ENCODE measurements around the gene LMX1A.
A peak's percentile ranks its signal among the peaks of the same experiment; 100 is the strongest.

The LMX1A gene

DNA sequence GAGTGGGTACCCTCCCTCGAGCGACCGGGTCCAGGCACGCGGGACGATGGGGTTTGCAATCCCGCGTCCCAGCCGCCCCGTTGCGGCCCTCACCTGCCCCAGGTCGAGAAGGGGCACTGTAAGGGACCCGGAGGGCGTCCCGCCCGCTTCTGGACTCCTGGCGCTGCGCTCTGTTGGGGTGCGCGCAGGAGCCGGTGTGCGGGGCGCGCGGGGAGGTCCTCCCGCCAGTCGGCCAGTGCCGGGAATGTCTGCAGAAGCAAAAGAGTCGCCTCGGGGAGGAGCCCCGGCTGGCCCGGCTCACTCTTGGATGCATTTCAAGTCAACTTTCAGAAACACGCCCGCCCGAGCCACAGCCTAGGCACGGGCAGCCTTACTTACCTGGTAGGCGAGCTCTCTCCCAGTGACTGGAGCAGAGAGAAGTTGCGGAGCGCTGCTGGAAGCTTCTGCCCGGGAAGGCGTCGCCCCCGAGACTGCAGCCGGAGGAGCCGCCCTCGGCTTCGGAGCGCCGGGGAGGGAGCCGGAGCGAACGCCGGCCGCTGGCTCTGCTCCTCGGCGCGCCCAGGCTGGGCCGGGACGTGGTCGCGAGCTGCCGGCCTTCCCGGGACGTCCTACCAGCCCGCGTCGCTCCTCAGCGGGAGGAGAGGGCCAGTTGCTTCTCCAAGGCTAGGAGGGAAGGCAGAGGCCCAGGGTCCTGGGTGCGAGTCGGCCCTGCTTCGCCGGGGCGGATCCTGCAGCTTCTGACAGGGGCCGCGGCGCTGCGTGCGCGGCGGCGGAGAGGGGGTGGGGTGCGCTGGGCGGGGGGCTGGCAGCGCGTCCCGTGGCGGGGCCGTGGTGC is at the start of gene LMX1A:
LMX1A (minus strand) TSS at position 739 of the 835 bp plus-strand sequence. CDS start 1,156 bp downstream, outside the sequence.
- no peak for DNase-seq (ENCODE audit: low spot score)

DNA sequence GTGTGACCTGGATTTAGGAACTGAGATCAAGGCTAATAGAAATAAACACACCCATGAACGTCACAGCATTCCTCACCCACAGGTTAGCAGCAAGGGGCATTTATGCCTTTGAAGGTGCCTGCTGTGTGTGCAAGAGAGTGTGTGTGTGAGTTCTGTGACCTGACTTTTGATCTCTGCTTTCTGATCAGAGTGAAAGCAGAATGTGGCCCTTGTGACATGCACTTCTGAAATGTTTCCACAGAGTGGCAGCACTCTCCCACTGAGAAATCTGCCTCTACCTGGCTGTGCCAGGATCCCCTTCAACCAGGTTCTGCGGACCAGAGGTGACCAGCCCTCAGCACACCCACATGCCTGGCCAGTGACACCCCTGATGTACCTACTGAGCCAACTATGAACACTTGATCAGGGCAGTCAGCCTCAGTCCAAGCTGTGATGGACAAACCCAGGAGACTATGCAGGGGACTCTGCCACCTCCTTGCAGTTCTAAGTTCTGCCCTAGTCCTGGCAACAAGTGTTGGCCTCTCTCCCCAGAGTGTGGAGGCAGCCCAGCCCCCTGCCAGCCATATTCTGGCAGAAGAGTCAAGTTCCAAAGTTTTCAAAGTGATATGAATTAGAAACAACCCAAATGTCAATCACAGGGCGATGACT is 47.4 kb upstream of the LMX1A start:
- peak; percentile 36 for DNase-seq (ENCODE audit: low spot score)

DNA sequence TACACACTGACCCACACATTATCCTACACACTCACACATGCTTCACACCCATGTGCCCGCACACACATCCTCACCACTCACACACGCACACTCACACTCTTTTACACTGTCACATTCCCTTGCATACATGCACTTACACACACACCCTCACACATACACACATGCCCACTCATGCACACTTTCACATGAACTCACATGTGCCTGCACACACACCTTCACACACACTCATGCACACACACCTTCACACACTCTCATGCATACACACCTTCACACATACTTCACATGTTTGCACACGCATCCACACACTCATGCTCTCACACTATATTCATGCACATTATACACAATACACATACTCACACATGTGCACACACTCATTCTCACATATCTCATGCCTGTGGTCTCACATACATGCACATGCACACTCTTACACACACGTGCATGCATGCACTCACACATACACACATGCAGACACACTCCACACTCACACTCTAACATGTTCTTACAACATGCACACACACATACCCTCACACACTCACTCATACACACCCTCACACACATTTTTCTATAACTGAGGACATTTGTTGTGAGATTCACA is 46.1 kb upstream of the LMX1A start:
- DNase-seq (ENCODE audit: low spot score) = no peak

DNA sequence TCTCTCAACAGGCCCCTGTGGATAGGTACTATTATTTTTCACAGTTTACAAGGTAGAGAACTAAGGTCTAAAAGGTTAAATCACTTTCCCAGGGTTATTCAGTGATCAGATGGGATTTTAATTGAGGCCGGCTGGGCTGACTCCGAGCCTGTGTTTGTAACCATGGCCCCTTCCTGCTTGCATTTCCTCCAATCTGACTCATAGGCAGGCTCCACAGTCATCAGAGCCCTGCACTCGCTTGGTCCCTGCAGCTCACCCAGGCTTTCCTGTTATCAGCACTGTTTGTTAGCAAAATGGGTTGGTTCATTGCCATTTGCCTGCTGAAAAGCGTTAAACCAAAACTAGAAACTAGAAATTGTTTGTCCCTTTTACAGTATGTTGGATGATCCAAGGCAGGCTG is 41.4 kb upstream of the LMX1A start:
- peak; percentile 40 for DNase-seq (ENCODE audit: low spot score)

DNA sequence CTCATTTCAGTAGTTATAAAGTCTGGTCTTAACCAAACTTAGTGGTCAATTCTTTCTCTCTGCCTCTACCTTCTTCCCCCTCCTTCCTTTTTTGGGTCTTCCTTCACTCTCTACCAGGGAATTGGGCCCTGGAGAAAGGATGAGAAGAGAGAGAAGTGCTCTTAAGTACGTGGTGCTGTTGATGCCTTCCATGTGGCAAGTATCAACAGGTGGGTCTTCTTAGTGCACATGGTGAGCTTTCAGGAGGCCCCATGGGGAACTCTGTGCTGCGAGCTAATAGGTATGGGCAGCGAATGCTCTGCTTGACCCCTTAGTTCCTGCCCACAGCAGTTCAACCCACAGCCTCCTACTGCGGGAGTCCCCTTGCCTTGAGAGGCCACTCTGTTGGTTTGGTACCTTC is 39.4 kb upstream of the LMX1A start:
- no peak for DNase-seq (ENCODE audit: low spot score)

DNA sequence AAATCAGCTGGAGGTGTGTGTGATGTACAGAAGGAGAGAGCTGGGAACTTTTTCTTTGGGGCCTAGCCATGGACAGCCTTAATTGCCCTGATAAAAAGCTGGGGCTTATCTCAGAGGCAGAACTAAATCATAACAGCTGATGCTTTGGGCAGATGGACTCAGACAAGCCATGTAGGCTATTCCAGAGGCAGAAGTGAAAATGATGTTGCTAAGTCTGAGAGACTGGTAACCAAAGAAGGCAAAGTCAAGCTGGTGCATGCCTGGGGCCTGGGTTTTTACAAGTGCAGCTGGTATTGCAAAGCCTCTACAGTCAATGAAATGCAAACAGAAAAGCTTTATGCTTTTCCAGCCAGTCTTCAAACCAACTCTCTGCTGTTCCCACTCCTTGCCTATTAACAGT is 39.0 kb upstream of the LMX1A start:
- DNase-seq (ENCODE audit: low spot score) = no peak

DNA sequence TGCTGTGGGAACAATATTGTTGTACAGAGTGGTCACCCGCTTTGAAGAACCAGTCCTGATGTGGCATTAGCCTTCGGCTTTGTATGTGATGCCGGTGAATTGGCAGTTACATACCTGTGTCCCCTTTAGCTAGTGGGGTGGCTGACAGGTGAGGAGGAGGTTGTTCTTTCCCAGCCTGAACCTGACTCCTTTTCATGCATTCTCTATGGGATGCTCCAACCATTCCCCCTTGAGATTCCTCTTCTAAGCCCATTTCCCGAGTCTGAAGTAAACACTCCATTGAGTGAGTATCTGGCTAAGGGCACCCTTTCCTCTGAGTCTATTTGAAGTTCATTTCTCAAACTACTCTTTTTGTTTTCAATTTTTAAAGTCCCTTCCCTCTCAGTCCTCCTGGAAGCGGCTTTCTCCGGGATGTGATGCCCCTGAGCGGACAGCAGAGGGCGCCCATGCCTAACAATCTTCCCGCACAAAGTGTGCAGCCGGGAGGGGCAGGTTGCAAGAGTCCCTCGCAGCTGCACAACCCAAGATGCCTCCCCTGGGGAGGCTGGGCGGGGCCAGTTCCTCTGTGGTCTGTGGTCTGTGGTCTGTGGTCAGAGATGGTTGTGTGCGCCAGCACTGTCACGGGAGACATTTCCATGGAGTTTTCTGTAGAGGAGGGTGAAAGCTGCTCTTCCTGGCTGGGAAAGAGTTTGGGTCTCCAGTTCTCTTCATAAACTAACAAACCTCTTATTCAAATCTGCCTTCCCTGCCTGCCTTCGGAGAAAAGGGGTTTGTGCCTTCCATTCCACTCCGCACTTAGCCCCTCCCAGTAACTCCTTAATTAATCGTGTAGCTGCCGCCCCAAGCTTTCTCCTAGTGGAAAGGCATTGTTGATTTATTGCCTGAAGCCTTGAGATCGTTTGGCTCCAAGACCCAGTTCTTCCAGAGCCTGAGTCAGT is 36.4 kb upstream of the LMX1A start:
- DNase-seq (ENCODE audit: low spot score) = peak; percentile 91

DNA sequence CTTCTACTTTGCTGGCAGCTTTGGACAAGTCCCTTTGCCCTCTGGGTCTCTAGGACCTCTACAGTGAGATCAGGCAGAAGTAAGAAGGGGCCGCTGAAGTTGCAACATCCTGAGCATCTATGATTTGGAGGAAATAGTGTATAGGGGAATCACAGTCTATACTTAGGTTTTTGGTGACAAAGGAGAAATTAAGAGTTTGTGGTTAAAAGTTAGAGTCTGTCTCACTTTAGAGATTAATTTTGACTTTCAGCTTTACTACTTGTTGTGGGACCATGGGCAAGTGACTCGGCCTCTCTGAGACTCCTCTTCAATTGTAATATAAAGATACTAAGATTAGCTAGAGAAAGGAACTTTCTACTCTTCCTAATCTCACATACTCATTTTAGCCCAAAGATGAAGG is 33.1 kb upstream of the LMX1A start:
- DNase-seq (ENCODE audit: low spot score) = no peak

DNA sequence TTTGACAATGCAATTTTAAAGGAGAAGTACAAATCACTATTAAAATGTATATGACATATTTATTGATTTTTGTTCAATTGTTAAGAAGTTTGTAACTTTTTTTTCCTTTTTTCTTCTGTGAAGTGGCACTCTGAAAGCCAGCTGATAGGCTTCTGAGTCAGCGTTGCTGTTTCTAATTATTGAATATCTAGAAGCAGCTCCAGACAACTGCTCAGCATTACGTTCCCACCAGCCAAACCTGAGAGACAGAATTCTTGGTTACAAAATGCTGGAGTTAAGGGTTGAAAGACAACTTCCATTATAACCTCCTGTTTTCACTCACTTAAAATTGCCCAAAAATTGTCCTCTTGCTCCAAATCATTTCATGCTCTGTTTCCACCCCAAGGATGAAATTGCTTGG is 31.4 kb upstream of the LMX1A start:
- no peak for DNase-seq (ENCODE audit: low spot score)

DNA sequence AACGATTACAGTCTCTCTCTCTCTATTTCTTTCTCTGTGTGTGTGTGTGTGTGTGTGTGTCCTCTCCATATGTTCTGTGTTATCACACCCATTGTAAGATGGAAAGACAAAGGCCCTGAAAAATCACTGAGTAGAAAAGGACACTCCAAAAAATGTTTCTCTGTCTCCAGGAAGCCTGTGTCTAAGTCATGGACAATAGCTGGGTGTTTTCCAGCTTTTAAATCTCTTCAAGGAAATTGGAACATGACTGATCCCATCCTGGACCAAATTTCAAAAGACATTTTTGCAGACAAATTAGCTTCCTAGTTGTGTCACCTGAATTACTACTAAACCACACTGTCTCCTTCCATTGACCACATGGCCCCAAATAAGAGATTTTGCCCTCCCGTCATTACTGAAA is 31.0 kb upstream of the LMX1A start:
- DNase-seq (ENCODE audit: low spot score) = no peak

DNA sequence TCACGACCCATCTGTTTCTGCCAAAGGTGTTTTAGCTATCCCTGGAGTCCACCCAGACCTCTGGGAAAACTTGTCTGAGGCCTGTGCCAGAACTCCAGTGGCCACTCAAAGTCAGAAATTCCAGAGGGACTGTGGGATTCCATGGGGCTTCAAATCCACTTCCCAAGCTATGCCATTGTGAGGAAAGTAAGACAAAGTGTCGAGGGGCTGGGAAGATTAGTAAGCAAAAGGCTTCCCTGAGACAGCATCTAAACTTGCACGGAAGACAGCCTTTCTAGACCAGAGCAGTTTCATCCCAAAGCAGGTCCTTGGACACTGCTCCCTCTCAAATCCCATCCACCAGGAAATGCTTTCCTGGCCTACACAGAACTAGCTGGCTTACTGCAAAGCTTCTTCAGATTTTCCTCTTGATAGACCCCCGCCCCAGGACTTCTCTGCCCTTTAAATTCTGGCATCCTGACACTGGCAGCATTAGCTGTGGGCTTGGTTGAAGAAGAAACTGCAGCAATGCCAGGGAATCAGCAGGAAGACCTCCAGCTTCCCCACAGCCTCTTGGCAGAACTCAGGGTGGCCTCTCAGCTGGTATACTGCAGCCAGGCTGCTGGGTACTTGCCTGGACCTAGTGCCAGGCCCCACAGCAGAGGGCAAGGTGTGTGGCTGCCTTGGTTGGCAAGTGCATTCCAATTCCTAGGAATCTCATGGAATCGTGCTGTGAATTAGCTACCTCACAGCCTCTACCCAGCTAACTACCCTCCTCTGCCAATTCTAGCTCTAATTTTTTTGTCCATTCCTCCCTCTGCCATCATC is 27.3 kb upstream of the LMX1A start:
- DNase-seq (ENCODE audit: low spot score) = no peak

DNA sequence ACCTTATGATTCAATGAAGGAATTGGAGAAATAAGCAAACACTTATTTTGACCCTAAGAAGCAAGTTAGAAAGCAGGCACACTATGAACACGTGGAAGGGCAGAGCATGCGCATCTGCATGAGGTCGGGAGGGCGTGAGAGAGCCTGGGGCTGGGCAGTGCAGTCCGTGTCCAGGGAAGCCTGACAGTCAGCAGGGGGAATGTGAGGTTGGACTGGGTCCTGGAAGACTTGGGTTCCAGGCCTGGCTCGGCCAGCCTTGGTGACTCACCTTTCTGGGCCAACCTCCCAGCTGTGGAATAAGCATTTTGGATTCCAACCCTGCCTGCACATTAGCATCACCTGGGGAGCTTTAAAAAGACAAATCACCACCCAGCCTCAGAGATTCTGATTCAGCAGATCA is 26.6 kb upstream of the LMX1A start:
- DNase-seq (ENCODE audit: low spot score) = no peak

DNA sequence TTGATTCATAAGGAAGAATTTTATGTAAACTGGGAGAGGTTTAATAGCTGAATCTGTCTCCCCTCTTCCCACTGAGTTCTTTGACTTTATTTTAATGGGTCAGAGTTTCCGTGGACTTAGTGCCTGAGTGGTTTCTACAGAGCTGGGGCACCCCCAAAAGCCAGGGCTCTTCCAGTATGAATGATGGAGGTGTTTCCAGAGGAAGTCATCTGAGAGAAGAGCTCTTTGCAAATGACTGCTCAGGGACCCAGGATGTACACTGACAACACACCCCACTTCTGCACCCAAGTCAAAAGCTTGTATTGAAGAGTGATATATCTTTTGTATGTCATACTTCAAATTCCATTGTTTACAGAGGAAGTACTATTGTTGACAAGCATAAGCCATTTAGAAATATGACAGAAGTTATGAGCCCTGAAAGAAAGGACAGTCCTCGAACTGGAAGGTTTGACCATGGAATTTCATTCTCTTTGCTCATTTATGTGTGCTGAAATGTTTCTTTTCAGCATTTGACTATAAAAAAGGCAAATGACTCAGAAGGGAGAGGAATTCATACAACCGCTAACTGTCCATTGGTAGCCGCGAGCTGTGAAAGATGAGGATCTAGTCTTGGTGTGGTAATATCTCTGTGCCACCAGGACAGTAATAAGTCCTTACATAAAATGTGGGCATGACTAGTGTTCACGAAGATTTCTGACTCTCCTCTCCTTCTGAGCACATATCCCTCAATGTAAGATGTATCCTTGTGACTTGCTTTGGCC is 25.4 kb upstream of the LMX1A start:
- DNase-seq (ENCODE audit: low spot score) = no peak

DNA sequence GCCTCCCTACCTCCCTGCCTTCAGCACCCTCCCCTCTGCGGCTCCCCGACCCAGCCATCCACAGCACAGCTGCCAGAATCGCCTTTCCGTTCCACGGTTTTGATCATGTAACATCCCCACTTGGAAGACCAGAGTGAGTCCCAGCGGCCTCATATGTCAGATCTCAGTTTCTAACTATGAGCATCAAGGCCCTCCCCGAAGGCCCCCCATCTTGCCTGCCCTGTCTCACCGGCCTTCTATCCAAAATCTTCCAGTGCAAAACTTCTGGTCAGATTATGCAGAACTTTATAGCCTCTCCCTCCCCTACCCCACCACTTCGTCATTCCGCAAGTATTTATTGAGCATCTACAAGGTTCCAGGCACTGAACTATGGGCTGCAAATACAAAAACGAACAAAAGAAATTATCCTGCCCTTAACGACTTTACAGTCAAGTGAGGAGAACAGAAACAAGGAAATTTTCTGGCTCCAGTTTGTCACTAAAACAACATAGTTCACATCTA is 20.3 kb upstream of the LMX1A start:
- no peak for DNase-seq (ENCODE audit: low spot score)

DNA sequence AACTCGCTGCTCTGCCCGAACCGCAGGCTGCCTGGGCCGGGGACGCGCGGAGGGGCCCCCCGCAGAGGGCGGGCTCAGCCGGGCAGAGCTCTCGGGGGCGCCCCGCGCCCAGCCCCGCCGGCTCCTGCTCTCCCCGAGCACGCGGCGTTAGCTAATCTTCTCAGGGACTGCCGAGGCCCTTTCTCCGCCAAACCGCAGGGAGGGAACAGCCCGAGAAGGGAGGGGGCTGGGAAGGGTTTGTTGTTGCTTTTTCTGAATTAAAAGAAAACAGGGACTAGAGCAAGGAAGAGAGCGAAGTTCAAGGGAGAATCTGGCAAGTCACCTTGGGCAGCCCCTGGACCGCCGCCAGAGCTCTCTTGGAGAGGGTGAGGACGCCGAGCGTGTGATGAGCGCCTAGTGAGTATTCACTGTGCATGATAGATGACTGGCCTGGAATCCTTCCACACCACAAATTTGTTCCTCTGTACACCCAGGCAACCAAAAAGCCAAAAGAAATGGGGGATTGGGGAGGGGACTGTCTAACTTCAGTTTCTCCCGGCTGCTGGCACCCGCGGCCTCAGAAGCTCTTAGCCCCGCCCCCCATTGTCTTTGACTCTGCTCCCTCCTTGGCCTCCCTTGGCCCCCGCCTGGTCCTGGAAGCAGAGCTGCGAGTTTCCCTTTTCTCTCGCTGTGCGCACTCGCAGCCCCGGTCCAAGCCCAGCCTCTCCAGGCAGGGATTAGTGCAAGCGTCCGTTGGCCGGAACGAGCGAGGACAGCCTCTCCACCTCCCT is 19.7 kb upstream of the LMX1A start:
- DNase-seq (ENCODE audit: low spot score) = no peak

DNA sequence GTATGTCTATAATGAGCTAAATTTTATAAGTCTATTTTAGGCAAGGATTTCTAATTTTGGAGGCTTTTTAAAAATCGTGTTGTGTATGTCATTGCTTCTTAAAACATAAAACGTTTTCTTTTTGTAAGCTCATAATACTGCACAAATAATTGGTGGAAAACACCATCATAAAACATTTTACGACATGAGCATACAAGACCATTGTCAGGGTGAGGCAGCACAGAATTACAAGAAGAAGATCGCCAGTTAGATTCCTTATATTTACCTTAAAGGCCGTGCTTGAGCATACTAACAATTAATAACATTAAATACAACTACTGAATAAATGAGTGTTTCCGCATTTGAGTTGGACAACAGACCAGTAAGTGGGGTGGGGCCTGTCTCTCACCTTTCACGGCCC is 19.1 kb upstream of the LMX1A start:
- no peak for DNase-seq (ENCODE audit: low spot score)

DNA sequence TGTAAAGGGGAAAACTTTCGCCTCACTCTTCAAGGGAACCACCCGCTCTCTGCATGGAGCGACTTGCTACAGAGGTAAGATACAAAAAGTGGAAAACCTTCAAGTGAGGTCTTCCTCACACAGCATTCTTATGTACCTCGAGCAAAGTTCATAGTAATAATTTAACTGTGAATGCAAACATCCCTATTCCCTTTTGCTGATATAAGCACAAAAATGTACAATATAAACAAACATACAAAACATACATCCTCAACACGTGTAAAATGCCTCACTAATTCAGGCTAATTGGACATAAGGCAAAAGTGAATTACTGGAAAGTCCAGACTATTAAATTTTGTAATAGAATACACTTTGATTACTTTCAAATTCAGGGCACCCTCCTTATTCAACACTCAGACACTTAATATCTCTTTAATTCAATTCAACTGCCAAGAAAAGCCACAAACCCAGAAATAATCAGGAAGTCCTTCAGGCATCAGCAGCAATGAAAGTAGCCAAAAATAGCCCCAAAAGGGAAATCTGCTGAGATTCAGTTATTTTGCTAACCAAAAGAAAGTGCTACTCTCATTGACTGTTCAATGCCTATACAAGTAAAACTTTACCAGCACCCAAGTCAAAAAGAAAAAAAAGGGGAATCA is 15.2 kb upstream of the LMX1A start:
- no peak for DNase-seq (ENCODE audit: low spot score)

DNA sequence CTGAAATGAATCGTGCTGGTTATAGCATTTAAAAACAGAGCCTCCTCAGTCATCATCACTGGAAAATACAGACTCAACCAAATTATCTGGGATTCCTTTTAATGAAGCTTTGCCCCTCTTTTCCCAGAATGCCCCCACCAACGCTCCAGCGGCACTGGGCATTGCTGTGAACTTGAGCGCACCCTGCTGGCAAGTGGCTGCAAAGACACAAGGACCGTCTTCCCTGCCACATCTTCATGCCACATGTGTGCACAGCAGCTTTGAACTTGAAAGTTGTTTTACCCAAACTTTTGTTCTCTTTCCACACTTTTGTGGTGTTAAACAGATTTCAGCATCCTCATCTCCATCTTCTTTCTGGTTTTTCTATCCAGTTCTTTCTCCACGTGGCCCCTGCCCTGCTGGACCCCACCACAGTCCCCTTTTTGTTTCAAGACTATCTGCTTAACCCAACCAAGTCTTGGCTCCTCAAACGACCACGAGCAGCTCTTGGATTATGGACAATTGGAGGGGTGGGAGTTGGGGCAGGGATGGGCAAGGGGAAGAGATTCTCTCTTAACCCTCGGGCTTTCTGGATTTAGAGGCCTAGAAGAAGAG is 12.8 kb upstream of the LMX1A start:
- DNase-seq (ENCODE audit: low spot score) = peak; percentile 52
